GM12865 (cell line): ENCODE results near the gene TTC39C.

Experiments
- DNase-seq: peaks from one replicate; pipeline ENCODE4 v3.0.0; 2010; ENCODE audit warnings: low read depth
- H3K4me3 ChIP-seq: 2 replicates; pipeline ENCODE4 v1.5.1; 2011; ENCODE audit warnings: mild to moderate bottlenecking, low read depth, low read length, control low read depth
- TF ChIP-seq, protein P1 (sequence below): IDR thresholded peaks from 2 replicates; pipeline ENCODE4 v1.5.1; 2011; ENCODE audit warnings: low read length, control low read depth, low read depth, inconsistent platforms; ENCODE audit not compliant: insufficient read depth; ENCODE audit errors: missing control alignments

TTC39C gene

DNA sequence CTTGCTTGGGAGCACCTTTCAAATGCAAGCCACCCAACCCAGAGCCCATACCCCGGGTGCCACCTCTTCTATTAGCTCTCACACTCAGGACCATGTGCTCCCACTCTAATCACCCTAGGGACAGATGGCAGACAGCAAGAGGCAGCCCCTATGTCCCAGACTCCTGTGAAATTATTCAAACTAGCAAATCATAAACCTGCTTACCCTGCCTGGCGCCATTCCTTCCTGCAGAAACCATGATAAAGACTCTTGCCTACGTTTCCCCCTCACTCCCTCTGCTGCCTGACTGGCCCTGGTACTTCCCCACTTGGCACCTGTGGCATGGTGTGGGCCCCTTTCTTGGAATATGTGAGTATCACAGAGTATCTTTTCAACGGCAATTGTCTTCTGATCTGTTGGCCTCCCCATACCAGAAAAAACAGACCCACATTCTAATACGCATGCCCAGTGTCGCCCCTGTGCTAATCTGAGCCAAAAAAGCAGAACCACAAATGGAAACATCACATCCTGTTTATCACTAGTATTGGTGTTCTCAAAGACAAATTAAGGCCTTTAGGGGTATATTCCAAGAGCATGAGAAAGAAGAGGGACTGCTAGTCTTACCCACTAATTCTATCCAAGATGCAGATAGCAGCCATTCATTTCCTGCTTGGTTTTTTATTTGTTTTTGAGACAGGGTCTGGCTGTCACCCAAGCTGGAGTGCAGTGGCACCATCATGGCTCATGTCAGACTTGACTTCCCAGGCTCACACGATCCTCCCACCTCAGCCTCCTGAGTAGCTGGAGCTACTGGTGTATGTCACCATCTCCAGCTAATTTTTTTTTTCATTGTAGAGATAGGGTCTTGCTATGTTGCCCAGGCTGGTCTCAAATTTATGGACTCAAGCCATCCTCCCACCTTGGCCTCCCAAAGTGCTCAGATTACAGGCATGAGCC lies 44.1 kb upstream of the TTC39C start:
- peak; percentile 39 for DNase-seq
- H3K4me3 ChIP-seq = no peak overlapping the region
- TF ChIP-seq, protein P1, sequence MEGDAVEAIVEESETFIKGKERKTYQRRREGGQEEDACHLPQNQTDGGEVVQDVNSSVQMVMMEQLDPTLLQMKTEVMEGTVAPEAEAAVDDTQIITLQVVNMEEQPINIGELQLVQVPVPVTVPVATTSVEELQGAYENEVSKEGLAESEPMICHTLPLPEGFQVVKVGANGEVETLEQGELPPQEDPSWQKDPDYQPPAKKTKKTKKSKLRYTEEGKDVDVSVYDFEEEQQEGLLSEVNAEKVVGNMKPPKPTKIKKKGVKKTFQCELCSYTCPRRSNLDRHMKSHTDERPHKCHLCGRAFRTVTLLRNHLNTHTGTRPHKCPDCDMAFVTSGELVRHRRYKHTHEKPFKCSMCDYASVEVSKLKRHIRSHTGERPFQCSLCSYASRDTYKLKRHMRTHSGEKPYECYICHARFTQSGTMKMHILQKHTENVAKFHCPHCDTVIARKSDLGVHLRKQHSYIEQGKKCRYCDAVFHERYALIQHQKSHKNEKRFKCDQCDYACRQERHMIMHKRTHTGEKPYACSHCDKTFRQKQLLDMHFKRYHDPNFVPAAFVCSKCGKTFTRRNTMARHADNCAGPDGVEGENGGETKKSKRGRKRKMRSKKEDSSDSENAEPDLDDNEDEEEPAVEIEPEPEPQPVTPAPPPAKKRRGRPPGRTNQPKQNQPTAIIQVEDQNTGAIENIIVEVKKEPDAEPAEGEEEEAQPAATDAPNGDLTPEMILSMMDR = no peak

GRCh38 chr18:23971097-23971440 lies 43.5 kb upstream of the TTC39C start:
- no peak for DNase-seq
- TF ChIP-seq, protein P1 = no peak
- H3K4me3 ChIP-seq = no peak overlapping the region

- no peak for DNase-seq
- TF ChIP-seq, protein P1 = no peak
- no peak overlapping the region for H3K4me3 ChIP-seq
Measured at GRCh38 chr18:23971666-23972230, 42.8 kb upstream of the TTC39C start.

DNA sequence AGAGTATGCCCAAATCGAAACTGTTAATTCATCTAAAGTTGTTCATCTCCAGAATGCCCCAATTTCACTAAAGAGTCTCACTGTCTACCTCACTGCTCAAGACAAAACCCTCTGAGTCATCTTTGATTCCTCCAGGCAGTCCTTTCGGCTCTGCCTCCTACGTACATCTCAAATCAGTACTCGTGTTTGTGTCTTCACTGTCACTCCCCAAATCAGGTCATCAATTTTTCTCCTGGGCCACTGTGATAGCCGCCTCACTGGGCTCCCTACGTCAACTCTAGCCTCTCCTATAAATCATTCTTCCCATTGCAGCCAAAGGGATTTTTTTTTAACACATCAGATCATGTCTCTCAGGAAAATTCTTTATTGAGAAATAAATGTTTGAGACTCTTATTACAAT lies 42.1 kb upstream of the TTC39C start:
- TF ChIP-seq, protein P1 = no peak
- peak; percentile 76 for DNase-seq
- H3K4me3 ChIP-seq = no peak overlapping the region

- no peak for DNase-seq
- no peak overlapping the region for H3K4me3 ChIP-seq
- TF ChIP-seq, protein P1 = no peak
Measured at GRCh38 chr18:23977103-23977502, 37.5 kb upstream of the TTC39C start.

DNA sequence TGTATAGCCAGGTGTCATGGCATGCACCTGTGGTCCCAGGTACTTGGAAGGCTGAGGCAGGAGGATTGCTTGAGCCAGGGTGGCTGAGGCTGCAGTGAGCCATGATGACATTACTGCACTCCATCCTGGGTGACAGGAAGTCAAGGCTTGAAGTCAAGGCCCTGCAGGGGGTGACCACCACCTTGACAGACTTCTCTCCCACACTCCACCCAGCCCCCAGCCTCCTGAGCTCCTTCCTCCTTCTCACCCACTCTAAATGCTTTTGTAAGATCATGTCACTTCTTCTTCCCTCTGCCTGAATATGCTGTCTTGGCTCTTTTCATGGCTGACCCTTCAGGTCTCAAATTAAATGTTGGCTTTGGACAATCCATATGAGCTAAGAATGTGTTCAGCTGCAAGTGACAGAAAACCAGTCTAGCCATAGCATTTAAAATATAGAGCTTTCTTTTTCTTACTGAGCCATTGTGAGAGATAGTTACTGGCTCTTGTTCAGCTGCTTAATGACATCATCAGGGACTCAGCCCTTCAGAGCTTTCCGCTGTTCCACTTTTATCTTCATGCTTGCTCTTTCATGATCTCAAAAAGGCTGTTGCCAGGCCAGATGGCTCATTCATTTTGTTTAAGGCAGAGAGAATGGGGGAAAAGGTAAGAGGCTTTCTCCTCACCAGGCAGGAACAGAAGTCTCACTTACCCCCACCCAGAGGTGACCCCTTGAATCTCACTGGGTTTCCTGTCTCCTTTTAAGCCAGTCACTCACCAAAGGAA lies 36.7 kb upstream of the TTC39C start:
- TF ChIP-seq, protein P1 = no peak
- DNase-seq = no peak
- H3K4me3 ChIP-seq = no peak overlapping the region
